GM12878 (cell line): ENCODE measurements around the gene KRTAP5-8.

Experiments
- CTCF ChIP-seq, 3 experiments: IDR thresholded peaks in 2 of 3; conservative IDR thresholded peaks in 1 of 3; 2 replicates each; pipeline ENCODE4 v1.5.1; 2011; ENCODE audit warnings: low read depth in 3 of 3, low read length in 3 of 3, mild to moderate bottlenecking in 3 of 3, control low read depth in 2 of 3, moderate library complexity in 2 of 3, inconsistent platforms in 1 of 3, mixed read lengths in 1 of 3; ENCODE audit not compliant: control insufficient read depth in 2 of 3, insufficient read depth in 1 of 3; ENCODE audit errors: extremely low read depth in 1 of 3
- EGR1 ChIP-seq, 2 experiments: IDR thresholded peaks; 1 replicate in 1 of 2; 2 replicates in 1 of 2; pipeline ENCODE4 v1.6.1; 2011 to 2012; ENCODE audit warnings: low read depth in 2 of 2, low read length in 2 of 2, borderline replicate concordance in 1 of 2, mild to moderate bottlenecking in 1 of 2, moderate library complexity in 1 of 2
- POLR2AphosphoS5 ChIP-seq: IDR thresholded peaks from 2 replicates; pipeline ENCODE4 v1.6.1; 2011; ENCODE audit warnings: mild to moderate bottlenecking, low read length, inconsistent platforms
- REST ChIP-seq: IDR thresholded peaks from 2 replicates; pipeline ENCODE4 v1.6.1; 2012; ENCODE audit warnings: mild to moderate bottlenecking, low read depth, low read length
- SIX5 ChIP-seq: IDR thresholded peaks from 2 replicates; pipeline ENCODE4 v1.6.1; 2011; ENCODE audit warnings: mild to moderate bottlenecking, low read depth, low read length, moderate library complexity; ENCODE audit not compliant: severe bottlenecking

- TF ChIP-seq REST, result no peak
- no peak for TF ChIP-seq SIX5
- TF ChIP-seq EGR1 (IDR thresholded peaks at IDR 0.05; ENCODE audit: borderline replicate concordance in 1 of 2, low read depth in 2 of 2, low read length in 2 of 2), result no peak
- no peak for TF ChIP-seq CTCF (IDR thresholded peaks at IDR 0.05 in 2 of 3, conservative IDR thresholded peaks at IDR 0.05 in 1 of 3; ENCODE audit: control insufficient read depth in 2 of 3, extremely low read depth in 1 of 3, insufficient read depth in 1 of 3, low read depth in 3 of 3, low read length in 3 of 3)
- no peak for TF ChIP-seq POLR2AphosphoS5
Observed at GRCh38 chr11:71502871-71503435, 34.9 kb upstream of the KRTAP5-8 start.
